H1 (cell line): ENCODE measurements around the gene ETNK1. TPM values are rescaled to one million over a fixed set of nuclear protein-coding genes. Genes with fewer than 3 reads are reported as not detected.
"Not testable (repeated sequence)": the region's sequence is repeated elsewhere in the genome, so short reads cannot be mapped to it uniquely, and the experiment has no call there.

ENCODE experiments used
- CTCF ChIA-PET: fragments of 300-600 bp; sonication (Branson Sonifier 250); formaldehyde crosslinking; loops from one replicate; lab custom pipeline; 2021; ENCODE audit not compliant: partially characterized antibody; lab: Charles Lee
- POLR2A ChIA-PET: fragments of 300-600 bp; sonication (Branson Sonifier 250); formaldehyde crosslinking; loops from one replicate; lab custom pipeline; 2021; ENCODE audit warnings: inconsistent platforms; ENCODE audit not compliant: partially characterized antibody; lab: Charles Lee
- DNase-seq, 2 experiments: peaks; one replicate each; pipeline versions ENCODE4 v3.0.0 to v3.0.0-alpha.2; 2010 to 2022; ENCODE audit warnings: low spot score in 2 of 2, low read depth in 1 of 2, mixed read lengths in 1 of 2
- FAIRE-seq: peaks from 2 replicates; lab custom pipeline; 2011; peaks lifted over from hg19 to GRCh38; lab: Jason Lieb, UNC
- H2AFZ ChIP-seq: 2 replicates; pipeline ENCODE4 v1.8.1; 2012; ENCODE audit warnings: low read length, inconsistent platforms
- H2AK5ac ChIP-seq: 2 replicates; pipeline ENCODE4 v1.6.1; 2013; ENCODE audit warnings: low read depth, low read length
- H2BK120ac ChIP-seq: replicated peaks from 2 replicates; pipeline ENCODE3; 2013; ENCODE audit warnings: low read depth, low read length, inconsistent platforms
- H2BK12ac ChIP-seq: 2 replicates; pipeline ENCODE4 v1.6.1; 2013; ENCODE audit warnings: low read depth, low read length
- H2BK15ac ChIP-seq: 2 replicates; pipeline ENCODE4 v1.6.1; 2013; ENCODE audit warnings: low read length
- H2BK20ac ChIP-seq: 2 replicates; pipeline ENCODE4 v1.6.1; 2013; ENCODE audit warnings: low read length
- H2BK5ac ChIP-seq: 2 replicates; pipeline ENCODE4 v1.6.1; 2013; ENCODE audit warnings: low read depth, low read length
- H3K14ac ChIP-seq: 2 replicates; pipeline ENCODE4 v1.6.1; 2013; ENCODE audit warnings: inconsistent platforms; ENCODE audit not compliant: insufficient read length
- H3K18ac ChIP-seq: 2 replicates; pipeline ENCODE4 v1.6.1; 2013; ENCODE audit warnings: low read length; ENCODE audit errors: extremely low read depth
- H3K23ac ChIP-seq: 2 replicates; pipeline ENCODE4 v1.6.1; 2013; ENCODE audit warnings: inconsistent platforms; ENCODE audit not compliant: insufficient read length
- H3K23me2 ChIP-seq: 2 replicates; pipeline ENCODE4 v1.6.1; 2013; ENCODE audit warnings: low read depth, low read length
- H3K27ac ChIP-seq: 2 replicates; pipeline ENCODE4 v1.6.1; 2011; ENCODE audit warnings: low read depth, low read length, inconsistent platforms
- H3K27me3 ChIP-seq, 4 experiments: replicated peaks in 1 of 4; 1 replicate in 1 of 4; 2 replicates in 3 of 4; pipeline versions ENCODE4 v1.6.1 to v1.8.1; 2011 to 2013; ENCODE audit warnings: low read length in 3 of 4, mild to moderate bottlenecking in 3 of 4, inconsistent platforms in 2 of 4, mixed read lengths in 2 of 4, moderate library complexity in 1 of 4; ENCODE audit not compliant: control insufficient read depth in 3 of 4, insufficient read depth in 3 of 4; ENCODE audit errors: extremely low read depth in 1 of 4
- H3K36me3 ChIP-seq, 4 experiments: 2 replicates each; pipeline versions ENCODE4 v1.6.1 to v1.8.1; 2011 to 2013; ENCODE audit warnings: mild to moderate bottlenecking in 4 of 4, low read length in 3 of 4, moderate library complexity in 2 of 4, control low read depth in 1 of 4, inconsistent platforms in 1 of 4; ENCODE audit not compliant: insufficient read depth in 4 of 4, control insufficient read depth in 2 of 4
- H3K4ac ChIP-seq: replicated peaks from 2 replicates; pipeline ENCODE3; 2013; ENCODE audit warnings: low read length, low read depth, mixed read lengths, inconsistent platforms; ENCODE audit not compliant: insufficient read length
- H3K4me1 ChIP-seq, 4 experiments: replicated peaks in 1 of 4; 1 replicate in 1 of 4; 2 replicates in 3 of 4; pipeline versions ENCODE4 v1.6.1 to v1.8.1; 2011 to 2013; ENCODE audit warnings: low read length in 3 of 4, inconsistent platforms in 2 of 4, mixed read lengths in 1 of 4; ENCODE audit not compliant: insufficient read depth in 4 of 4, control insufficient read depth in 3 of 4
- H3K4me2 ChIP-seq, 2 experiments: 2 replicates each; pipeline versions ENCODE4 v1.6.1 to v1.8.1; 2011 to 2013; ENCODE audit warnings: low read depth in 2 of 2, low read length in 2 of 2, control low read depth in 1 of 2, inconsistent platforms in 1 of 2, mild to moderate bottlenecking in 1 of 2; ENCODE audit not compliant: insufficient read depth in 1 of 2
- H3K4me3 ChIP-seq, 4 experiments: fragments of 200-600, 300-600 bp in 1 of 4; sonication (generic), shearing (Covaris generic), sonication (Bioruptor Twin) in 1 of 4; 2 replicates each; pipeline versions ENCODE4 v1.5.1 to v1.8.1; 2011 to 2016; ENCODE audit warnings: low read length in 4 of 4, low read depth in 3 of 4, control low read depth in 2 of 4, inconsistent platforms in 2 of 4, mild to moderate bottlenecking in 2 of 4, mixed read lengths in 1 of 4, moderate library complexity in 1 of 4; ENCODE audit not compliant: insufficient read depth in 2 of 4; ENCODE audit errors: extremely low read depth in 1 of 4
- H3K56ac ChIP-seq: replicated peaks from 2 replicates; pipeline ENCODE3; 2013; ENCODE audit warnings: low read depth, mild to moderate bottlenecking, mixed read lengths, low read length, inconsistent platforms; ENCODE audit not compliant: insufficient read length
- H3K79me1 ChIP-seq: 2 replicates; pipeline ENCODE4 v1.6.1; 2013; ENCODE audit warnings: low read depth, low read length, control low read depth
- H3K79me2 ChIP-seq, 2 experiments: 2 replicates each; pipeline versions ENCODE4 v1.6.1 to v1.8.1; 2012 to 2013; ENCODE audit warnings: low read length in 2 of 2, mild to moderate bottlenecking in 2 of 2, inconsistent platforms in 1 of 2; ENCODE audit not compliant: insufficient read depth in 2 of 2, control insufficient read depth in 1 of 2
- H3K9ac ChIP-seq, 4 experiments: replicated peaks in 1 of 4; 1 replicate in 1 of 4; 2 replicates in 3 of 4; pipeline versions ENCODE4 v1.6.1 to v1.8.1; 2011 to 2013; ENCODE audit warnings: low read depth in 3 of 4, low read length in 3 of 4, control low read depth in 2 of 4, mild to moderate bottlenecking in 2 of 4, moderate library complexity in 2 of 4, inconsistent platforms in 1 of 4; ENCODE audit errors: extremely low read depth in 1 of 4
- H3K9me3 ChIP-seq, 2 experiments: 2 replicates each; pipeline versions ENCODE4 v1.6.1 to v1.8.1; 2012 to 2013; ENCODE audit warnings: mild to moderate bottlenecking in 2 of 2, moderate library complexity in 2 of 2, control low read depth in 1 of 2, inconsistent platforms in 1 of 2, low read depth in 1 of 2, low read length in 1 of 2, mixed read lengths in 1 of 2; ENCODE audit not compliant: insufficient read depth in 2 of 2
- H4K20me1 ChIP-seq, 2 experiments: replicated peaks in 1 of 2; 2 replicates each; pipeline versions ENCODE3 to v1.8.1; 2011 to 2013; ENCODE audit warnings: inconsistent platforms in 2 of 2, low read length in 2 of 2, mild to moderate bottlenecking in 1 of 2; ENCODE audit not compliant: insufficient read depth in 2 of 2, control insufficient read depth in 1 of 2
- H4K5ac ChIP-seq: 2 replicates; pipeline ENCODE4 v1.6.1; 2013; ENCODE audit warnings: low read length, low read depth, mixed read lengths, inconsistent platforms; ENCODE audit not compliant: insufficient read length
- H4K8ac ChIP-seq: 2 replicates; pipeline ENCODE4 v1.8.0; 2013; ENCODE audit warnings: mild to moderate bottlenecking, moderate library complexity, low read length, inconsistent platforms; ENCODE audit not compliant: insufficient read depth; ENCODE audit errors: extremely low read depth
- H4K91ac ChIP-seq: replicated peaks from 2 replicates; pipeline ENCODE3; 2013; ENCODE audit warnings: low read length, mixed read lengths, inconsistent platforms; ENCODE audit not compliant: insufficient read length
- E2F6 ChIP-seq: IDR thresholded peaks from 2 replicates; pipeline ENCODE4 v1.6.1; 2012; ENCODE audit warnings: inconsistent platforms
- WGBS, 2 experiments: shearing (Covaris generic) in 1 of 2; methylation state at CpG; one replicate each; pipeline versions ENCODE4 v1.1.6 to v1.1.7; 2013 to 2015; ENCODE audit warnings: low lambda C conversion rate in 2 of 2, mixed read lengths in 2 of 2, inconsistent platforms in 1 of 2, low coverage in 1 of 2, missing lambda C conversion rate in 1 of 2; ENCODE audit not compliant: insufficient replicate concordance in 2 of 2, insufficient coverage in 1 of 2, insufficient read length in 1 of 2; ENCODE audit errors: extremely low coverage in 1 of 2, missing lambda C conversion rate in 1 of 2; 5-methylcytosine and 5-hydroxymethylcytosine counted together
- polyA plus RNA-seq, 7 experiments: library from polyadenylated mRNA; depleted of rRNA in 3 of 7; stranded (reverse) in 5 of 7; unstranded in 2 of 7; fragments of >200 nt in 5 of 7; fragments of 200-250 nt in 2 of 7; gene quantifications; 1 replicate in 5 of 7; 2 replicates in 1 of 7; 4 replicates in 1 of 7; pipeline versions ENCODE4 v1.2.1 to v1.2.3, GENCODE V29; 2011 to 2013; ENCODE audit warnings: missing spikeins in 2 of 7, mixed read lengths in 2 of 7
- total RNA-seq: library from RNA; stranded (reverse); fragmentation: NEBNext Ultra II Directional; extraction: Animal tissue kit (Norgen Biotek cat#: 25700); gene quantifications from 2 replicates; pipeline ENCODE4 v1.2.1, GENCODE V29; 2021
- TF ChIP-seq, protein P1 (sequence below): IDR thresholded peaks from 2 replicates; pipeline ENCODE4 v1.6.1; 2012; ENCODE audit warnings: inconsistent platforms

Gene ETNK1
- total and polyA plus RNA-seq, 2 of the 8 experiments (the other 6 are each of a cell fraction or from before 2014, with no cell fraction given): 11.6 to 82.7 TPM

DNA sequence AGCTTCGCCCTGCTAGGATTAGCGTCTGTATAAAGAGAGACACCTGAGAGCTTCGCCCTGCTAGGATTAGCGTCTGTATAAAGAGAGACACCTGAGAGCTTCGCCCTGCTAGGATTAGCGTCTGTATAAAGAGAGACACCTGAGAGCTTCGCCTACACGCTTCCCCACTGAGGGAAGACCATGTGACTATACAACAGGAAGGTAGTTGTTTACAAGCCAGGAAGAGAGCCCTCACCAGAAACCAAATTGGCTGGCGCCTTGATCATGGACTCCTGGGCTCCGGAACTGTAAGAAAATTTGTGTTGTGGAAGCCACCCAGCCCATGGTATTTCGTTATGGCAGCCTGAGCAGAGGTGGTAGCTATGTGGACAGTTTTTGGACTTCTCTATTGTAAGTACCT lies 74.7 kb downstream of the ETNK1 start:
- H2AK5ac ChIP-seq, H4K20me1 ChIP-seq, H4K8ac ChIP-seq, POLR2A ChIA-PET, H3K9me3 ChIP-seq, H3K18ac ChIP-seq, H3K79me1 ChIP-seq, H2BK20ac ChIP-seq, H3K4ac ChIP-seq, H3K23me2 ChIP-seq, FAIRE-seq, H3K27me3 ChIP-seq: not testable (repeated sequence)
- CTCF ChIA-PET: interaction anchor here (1.1 kb wide), 1 partner anchor 9 kb away, joined by 3 read pairs; no protein-coding TSS in a partner anchor
- peak overlapping the region in 1 of 4 experiments; percentile 40; a peak in 4 of 8 replicates for H3K4me3 ChIP-seq
- TF ChIP-seq, protein P1, sequence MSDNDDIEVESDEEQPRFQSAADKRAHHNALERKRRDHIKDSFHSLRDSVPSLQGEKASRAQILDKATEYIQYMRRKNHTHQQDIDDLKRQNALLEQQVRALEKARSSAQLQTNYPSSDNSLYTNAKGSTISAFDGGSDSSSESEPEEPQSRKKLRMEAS: peak; percentile 42; the same call in 1 of the 2 replicates
- TF ChIP-seq E2F6: 0 out of 2 replicates have a peak, but pooled peaks have one; percentile 36
- TF ChIP-seq, all 59 proteins: peak for 2; not testable (repeated sequence) for 57
- H4K5ac ChIP-seq, H4K91ac ChIP-seq, H3K27ac ChIP-seq, H2BK120ac ChIP-seq, H3K23ac ChIP-seq, H3K9ac ChIP-seq, H2BK15ac ChIP-seq, H2BK5ac ChIP-seq, DNase-seq, H3K36me3 ChIP-seq, H3K4me1 ChIP-seq, H3K14ac ChIP-seq, H3K56ac ChIP-seq, H2AFZ ChIP-seq, H2BK12ac ChIP-seq, H3K79me2 ChIP-seq: not testable (repeated sequence)
- 73% methylated on average over 8 of the region's 11 CpGs; no CpG with 5 or more reads in 1 of the 2 experiments for WGBS, 2 experiments
- H3K4me2 ChIP-seq: peak overlapping the region; percentile 30 to 47; a peak in 3 of 4 replicates
